DMS153 (cell line): Measurements from ENCODE around the gene FAM83C.

Experiments
- DNase-seq: peaks from one replicate; lab custom pipeline; 2025; lab: John Stamatoyannopoulos, UW

Gene FAM83C

DNA sequence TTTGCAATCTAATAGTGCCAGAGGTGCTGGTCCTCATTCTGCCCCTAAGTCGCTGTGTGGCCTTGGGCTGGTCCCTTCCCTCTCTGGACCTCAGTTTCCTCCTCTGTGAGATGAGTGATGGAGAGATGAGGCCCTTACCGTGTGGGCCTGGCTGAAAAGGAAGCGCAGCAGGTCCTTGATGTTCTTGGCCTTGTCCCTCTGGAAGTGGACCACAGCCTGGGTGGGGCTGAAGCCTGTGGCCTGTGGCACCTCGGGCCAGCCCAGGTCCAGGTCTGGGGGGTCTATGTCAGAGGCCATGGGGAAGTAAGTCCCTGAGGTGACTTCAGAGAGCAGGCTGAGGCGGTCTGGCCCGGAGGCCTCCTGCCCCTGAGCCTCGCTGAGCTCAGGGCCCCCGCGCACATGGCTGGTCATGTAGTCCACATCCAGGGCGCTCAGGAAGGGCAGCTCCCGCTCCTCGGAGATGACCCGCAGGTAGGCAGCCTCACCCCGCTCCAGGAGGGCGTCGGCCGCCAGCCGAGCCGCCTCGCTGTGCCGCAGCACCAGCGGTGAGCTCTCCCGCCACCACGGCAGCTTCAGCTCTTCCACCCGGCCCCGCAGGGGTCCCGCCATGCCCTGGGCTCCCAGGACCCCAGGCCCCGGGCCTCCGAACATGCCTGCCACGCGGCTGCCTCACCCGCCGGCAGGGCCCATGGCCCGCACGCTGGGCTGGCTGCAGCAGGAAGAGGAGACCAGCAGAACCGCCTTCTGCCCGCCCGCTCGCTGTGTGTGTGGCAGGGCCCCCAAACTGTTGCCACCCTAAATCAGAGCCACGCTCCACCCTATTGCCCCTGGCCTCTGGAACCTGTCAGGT is at the start of gene FAM83C:
TSS of gene FAM83C (minus strand) at position 772 of the 850 bp plus-strand sequence. CDS start at position 651, 121 bp downstream.
- no peak for DNase-seq

DNA sequence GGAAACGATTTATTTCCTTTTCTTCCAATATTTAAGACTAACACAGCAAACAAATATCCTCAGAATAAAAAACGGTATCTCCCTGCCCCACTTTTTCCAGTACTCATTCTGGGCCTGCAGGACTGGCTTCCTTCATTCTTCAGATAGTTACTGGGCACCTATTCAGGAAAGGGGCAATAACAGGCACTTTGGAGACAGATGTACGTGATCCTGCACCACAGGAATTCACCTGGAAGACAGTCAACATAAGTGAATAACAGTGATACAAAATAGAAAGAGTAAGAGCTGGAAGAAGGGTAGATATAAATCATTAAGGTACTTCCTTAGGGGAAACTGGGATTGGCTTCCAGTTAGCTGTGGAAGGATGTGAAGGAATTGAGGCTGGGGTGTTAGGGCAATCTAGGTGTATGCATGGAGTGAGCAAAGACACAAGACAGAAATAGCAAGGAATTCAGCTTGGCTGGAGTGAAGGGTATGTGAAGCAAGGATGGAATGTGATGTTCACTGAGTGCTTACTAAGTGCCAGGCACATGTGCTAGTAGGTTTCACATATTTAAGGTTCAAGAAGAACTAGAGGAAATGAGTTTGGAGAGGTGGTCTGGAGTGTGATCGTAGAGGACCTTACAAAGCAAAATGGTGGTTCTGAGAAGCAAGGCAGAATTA is 49.3 kb upstream of the FAM83C start:
- no peak for DNase-seq

DNA sequence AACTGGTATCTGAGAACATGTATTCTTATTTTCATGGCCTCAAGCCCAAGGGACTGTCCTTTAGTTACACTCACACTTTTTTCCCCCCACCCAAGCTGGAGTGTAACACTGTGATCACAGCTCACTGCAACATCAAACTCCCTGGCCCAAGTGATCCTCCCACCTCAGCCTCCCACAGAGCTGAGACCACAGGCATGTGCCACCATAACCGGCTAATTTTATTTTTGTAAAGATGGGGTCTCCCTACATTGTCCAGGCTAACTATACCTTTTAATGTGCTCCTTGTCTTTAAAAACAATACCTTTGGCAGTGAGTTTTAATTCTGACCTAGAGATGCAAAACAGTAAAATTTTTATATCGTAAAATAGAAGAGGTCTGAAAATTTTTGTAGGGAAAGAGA is 48.2 kb upstream of the FAM83C start:
- no peak for DNase-seq

DNA sequence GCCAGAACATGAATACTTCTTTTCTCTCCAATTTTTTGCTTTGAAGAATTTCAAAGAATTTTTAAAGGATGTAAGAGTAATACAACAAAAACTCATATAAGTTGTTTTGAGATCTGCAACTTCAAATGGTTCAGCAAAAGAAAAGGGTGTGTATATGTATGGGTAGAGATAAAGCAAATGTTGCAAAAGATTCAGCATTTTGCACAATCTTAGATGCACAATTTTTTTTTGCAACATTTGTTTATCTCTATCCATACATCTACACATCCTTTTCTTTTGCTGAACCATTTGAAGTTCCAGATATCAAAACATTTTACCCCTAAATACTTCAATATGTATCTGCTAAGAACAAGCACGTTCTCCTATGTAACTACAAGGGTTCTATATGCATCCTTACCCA is 47.4 kb upstream of the FAM83C start:
- DNase-seq, result no peak

DNA sequence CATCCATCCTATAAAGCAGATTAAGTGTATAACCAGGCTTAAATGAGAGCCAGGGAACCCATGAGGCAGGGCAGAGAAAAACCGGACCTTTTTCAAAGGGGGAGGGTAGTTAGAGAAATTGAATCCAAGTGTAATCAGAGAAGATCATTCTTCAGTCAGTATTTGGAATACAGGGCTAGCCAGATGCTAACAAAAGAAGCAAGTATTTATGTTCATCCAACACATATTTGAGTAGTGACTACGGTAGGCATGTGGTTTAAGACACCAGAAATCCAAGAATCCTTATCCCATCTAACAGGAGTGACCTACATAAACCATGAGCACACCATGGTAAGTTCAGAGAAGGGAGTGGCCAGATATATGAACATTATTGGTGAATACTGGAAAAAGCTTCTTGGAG is 46.8 kb upstream of the FAM83C start:
- DNase-seq, result no peak

DNA sequence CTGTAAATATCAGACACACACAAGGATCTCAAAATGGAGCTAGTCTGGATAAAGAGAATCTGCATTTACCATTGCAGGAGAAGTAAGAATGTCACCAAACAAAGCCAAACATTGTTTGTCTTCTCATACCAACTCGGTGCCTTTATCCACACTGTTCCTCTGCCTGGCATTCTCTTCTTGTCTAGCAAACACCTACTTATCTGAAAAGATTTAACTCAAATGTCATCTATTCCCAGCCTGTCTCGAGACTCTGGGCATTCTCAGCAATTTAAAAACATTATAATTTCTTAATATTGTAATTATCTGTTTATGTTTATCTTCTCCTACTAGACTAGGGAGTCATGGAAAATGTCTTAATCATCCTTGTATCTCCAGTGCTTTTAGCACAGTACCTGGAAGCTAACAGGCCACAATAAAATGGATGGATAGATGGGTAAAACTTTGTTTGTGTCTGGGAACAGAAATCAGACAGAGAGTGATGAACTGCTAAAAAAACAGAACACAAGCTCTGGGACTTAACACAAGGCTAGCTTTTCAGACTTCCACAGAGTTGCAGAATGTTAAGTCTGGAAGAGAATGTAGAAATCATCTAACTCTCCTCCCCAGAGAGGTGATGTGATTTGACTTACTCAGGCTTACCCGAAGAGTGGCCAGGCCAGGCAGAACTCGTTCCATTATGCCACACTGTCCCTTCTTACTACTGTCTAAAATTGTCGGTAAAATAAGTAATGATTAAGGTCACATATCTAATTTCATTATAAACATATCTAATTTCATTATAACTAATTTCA is 42.3 kb upstream of the FAM83C start:
- DNase-seq, result no peak

DNA sequence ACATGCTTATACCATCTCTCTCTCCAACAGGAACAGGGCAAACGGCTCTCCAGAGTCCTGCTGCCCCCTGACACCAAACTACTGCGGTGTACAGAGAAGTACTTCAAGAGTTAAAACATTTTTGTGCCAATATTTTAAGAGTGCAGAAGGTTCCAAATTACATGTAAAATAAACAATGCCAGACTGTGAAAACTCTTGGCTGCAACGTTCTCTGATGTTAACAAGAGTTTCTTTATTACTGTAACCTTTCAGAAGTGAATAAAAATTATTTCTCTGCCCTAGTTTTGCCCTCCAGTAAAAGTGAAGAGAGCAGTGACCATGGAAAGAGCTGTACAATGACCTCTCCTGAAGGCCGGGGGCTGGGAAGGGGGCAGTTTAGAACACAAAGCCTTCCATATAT is 41.4 kb upstream of the FAM83C start:
- no peak for DNase-seq

DNA sequence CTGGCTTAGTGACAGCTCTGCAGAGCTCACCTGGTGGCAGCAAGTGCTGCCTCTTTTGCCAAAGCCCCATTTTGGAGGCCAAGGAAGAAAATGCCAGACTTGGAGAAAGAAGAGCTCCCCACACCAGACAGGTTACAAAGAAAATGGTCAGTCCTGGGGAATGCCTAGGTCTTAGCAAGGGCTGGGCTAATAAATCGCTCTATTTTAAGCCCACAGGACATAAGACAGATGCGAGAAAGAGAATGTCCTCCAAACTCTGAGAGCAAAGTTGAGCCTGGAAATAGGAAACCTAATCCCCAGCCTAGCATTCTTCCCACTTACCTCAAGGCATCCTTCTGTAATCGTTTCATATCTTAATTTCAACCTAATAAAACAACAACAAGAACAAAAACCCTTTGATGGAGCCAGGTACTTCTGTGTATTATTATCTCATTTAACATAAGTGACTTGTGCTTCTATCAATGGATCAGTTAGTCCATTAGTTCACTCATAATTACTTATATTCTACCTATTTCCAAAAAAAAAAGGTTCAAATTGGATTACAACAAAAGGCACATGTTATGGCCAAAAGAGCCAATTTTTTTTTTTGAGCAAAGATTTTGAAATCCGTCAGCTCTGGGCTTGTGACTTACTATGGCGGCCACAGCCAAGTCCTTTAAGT is 40.4 kb upstream of the FAM83C start:
- DNase-seq, result no peak

DNA sequence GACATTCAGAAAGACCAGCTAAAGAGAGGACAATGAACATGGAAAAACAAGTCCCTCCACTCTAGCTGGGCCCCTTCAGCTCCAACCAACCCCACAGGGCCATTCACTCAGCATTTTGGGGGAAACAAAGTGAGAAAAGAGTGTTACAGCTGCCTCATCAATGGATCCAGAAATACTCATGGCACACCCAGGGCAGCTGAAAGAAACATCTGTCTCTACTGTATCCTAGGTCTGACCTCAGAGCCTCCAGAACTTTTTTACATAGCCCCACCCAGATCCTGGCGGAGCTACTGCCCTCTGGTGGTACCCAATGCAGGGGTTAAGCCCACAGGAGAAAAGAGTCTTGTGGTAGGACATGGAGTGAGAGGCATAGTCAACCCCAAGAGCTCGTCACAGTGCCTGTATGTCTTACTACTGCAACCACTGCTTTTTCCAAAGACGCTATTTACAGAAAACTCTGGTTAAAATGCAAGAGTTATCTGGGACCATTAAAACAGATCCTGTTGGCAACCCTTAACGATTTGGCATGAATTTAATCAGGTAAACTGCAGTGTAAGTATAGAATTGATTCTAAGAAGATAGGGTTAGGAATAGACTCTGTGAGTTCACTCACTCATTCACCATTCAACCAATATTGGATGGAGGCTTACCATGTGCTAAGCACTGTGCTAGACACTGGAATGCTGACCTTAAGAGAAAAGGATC is 37.4 kb upstream of the FAM83C start:
- peak; percentile 15 for DNase-seq

DNA sequence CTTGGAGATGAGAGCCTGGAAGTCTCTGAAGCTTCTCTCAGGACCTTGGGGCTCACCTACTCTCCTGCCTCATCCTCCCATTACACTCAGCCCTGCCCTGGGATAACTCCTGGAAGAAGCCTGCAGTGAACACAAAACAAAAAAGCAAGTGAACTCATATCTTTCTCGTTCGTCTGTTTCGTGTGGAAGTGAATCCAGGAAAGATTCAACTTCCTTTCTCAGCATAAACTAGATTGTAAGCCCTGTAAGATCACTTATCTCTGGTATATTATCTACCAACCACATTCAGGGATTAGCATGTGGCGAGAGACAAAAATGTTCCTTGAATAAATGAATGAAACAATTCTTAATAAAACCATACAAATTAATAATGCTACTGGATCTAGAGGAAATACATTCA is 36.5 kb upstream of the FAM83C start:
- no peak for DNase-seq

DNA sequence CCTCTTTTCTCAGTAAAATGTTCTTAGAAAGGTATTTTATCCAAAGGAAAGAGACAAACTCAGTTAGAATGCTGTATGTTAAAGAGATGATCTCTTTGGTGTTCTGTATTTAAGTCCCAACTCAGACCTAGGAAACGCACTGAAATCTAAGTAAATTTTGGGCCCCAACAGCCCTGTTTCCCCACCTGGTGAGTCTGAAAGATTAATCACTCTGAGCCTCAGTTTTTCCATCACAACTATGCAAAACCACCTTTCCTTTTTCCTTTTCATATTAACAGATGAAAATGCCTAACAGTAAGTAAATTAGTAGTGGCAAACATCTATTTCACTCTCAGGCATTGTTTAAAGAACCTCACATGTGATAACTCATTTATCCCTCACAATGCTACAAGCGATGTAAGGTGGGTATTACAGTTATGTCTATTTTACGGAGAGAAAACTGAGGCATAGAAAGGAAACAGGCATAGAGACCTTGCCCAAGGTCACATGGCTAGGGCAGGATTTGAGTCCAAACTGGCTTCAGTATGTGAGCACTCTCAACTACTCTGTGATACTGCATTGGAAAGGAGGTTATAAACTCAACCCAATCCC is 36.0 kb upstream of the FAM83C start:
- DNase-seq, result no peak

DNA sequence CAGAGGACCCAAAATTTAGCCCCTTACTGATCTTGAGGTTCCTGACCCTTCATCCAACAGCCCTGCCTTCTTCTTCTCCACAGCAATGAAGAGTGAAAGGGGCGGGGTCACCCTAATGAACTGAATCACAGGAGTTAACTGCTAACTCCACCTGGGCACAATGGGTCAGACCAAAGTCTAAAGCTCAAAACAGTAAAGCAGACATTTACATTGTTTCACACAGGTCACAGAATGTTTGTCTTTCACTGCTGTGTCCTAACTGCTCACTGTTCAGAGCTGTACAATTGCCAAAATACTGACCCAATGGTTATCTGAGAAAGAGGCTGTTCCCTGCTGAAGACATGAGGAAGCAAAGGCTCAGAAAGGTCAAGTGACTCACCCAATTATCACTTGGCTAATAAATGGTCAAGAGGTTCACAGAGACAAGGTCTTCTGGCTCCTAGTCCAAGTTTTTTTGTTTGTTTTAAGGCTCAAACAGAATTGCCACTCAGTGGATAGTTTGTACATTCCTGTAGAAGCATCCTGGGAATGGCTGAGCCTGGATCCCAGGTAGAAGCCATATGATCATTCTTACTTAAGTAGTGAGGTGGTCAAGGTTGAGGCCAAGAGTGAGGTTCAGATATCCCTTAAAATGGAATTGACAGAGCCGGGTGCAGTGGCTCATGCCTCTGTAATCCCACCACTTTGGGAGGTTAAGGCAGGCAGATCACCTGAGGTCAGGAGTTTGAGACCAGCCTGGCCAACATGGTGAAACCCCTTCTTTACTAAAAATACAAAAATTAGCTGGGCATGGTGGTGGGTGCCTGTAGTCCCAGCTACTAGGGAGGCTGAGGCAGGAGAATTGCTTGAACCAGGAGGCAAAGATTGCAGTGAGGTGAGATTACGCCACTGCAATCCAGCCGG is 35.1 kb upstream of the FAM83C start:
- DNase-seq, result no peak

DNA sequence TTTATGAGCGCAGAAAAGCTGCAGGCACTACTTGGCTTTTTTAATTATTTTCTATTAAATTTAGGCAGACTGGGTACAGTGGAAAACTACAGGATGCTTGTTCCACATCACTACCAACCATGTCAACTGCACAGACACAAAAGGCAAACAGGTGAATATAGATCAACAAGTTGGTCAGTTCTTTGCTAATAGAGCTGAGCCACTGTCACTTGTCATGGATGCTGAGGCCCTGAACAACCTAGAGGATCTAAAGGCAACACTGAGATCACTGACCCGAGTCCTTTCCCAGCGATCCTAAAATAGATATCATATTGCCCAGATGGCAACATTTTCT is 34.5 kb upstream of the FAM83C start:
- no peak for DNase-seq

DNA sequence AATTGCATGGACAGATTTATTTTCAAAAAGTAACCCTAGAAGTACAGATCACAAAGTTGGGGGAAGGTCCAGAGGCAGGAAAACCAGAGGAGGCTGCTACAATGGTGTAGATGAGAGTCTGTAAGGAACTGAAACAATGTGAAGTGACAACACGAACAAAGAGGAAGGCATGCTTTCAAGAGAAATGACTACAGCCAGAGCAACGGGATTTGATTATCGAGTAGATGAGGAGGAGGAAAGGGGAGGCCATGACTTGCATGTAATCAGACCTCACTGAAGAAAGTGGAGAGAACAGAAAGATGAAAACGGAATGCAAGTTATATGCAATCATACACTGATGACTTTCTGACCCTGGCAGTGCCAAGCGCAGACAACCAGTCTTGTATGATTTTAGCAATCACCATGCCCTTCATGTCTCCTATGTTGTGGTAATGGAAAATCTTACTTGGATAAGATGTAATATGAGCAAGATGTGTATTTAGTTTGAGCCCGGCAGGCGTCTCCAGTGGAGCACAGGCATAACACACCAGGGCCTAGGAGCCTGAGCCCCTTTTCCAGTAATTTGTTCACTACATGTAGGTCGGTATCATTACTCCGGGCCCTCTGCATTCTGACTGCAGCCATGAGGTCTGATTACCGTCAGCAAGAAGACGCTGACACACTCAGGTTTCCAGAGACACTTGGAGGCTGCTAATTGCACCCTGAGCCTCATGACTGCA is 34.0 kb upstream of the FAM83C start:
- no peak for DNase-seq

DNA sequence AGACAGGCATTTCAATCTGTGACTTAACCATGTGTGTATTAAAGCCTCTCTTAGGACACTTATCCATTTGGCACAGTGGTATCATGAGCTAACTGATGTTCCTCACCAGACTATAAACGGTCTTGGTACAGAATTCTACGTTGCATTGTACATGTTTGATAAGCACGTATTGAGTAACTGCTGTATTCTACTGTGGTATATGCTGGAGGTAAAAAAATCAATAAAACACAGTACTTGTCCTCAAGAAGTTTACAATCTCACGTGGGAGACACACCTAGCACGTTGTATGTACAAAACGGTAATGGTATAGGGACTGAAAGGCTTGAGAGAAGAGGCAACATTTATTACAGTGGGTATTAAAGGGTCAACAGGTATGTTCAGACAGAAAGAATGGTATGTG is 33.2 kb upstream of the FAM83C start:
- no peak for DNase-seq

DNA sequence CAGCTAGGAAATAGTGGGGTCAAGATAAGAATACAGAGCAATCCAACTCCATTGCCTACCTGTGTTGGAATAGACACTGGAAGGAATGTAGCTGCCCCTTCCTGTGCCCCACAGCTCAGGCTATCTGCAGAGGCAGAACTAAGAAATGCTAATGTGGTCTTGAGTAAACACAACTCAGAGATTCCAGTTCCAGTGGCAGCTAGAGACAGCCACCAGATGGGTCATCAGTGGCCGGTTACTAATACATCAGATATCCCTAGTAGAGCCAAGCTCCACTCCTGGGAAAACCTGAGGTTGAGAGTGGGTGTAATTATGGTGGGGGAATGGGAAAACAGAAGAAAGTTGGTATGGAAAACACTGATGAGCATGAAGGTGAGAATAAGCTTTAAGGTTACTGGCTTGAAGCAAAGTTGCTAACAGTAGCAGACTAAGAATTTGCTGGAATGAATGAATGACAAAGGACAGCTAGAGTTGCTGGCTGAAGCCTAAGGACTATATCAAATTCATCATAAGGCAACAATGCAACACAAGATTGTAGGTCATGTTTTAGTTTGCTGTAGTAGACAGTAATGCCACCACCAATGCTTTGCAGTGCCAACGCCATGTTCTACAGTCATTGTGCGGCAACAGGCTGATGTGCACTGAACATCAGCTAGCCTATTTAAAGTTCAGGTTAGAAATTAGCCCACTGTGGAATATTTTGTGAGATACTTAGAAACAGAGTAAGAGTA is 28.3 kb upstream of the FAM83C start:
- no peak for DNase-seq

DNA sequence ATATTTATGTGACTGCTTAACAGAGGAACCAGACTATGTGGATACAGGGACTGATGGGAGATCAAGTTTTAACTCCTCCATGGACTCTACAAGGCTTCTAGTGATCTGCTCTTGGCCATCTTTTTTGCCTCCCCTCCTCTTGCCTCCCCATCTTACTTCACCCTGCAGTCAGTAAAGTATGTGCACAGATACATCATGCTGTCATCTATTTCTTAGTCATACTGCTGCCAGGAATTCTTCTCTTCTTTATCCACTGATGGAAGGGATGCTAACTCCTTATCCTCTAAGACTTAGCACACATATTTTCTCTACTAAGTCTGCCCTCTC is 27.6 kb upstream of the FAM83C start:
- no peak for DNase-seq

DNA sequence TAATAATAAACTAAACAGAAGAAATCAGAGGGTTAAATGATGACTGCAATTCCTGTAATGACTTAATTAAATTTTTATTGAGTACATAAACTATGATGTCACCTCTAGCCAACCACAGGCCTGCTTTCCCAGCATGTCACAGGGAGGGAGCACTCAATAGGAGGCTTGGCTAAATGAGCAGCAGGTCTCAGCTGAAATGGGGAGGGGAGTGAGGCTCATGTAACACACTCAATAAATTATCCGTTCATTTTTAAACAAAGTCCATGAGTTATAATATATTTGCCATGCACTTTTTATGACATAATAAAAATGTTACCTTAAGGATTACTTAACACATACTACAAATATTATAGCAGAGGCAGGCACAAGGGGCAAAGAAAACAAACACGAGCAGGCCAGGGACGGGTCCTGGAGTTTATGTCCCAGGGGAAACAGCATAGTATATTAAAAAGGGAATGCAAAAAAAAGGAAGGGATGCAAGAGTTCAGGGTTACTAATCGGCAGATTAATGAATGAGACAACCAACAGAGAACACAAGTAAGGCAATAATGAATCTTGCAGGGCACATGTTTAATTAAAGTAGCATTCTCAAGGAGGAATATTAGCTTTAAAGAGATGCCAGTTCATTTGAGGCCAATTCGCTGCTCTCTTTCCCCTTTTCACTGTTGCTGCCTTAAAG is 27.1 kb upstream of the FAM83C start:
- peak; percentile 53 for DNase-seq
